ENCODE measurements around the gene PLA2G2D. TPM values are rescaled to one million over a fixed set of nuclear protein-coding genes. Genes with fewer than 3 reads are reported as not detected.
A peak's percentile ranks its signal among the peaks of the same experiment; 100 is the strongest.

Gene PLA2G2D
- polyA plus RNA-seq, 3 donors: 0.08 TPM; not detected in 1

DNA sequence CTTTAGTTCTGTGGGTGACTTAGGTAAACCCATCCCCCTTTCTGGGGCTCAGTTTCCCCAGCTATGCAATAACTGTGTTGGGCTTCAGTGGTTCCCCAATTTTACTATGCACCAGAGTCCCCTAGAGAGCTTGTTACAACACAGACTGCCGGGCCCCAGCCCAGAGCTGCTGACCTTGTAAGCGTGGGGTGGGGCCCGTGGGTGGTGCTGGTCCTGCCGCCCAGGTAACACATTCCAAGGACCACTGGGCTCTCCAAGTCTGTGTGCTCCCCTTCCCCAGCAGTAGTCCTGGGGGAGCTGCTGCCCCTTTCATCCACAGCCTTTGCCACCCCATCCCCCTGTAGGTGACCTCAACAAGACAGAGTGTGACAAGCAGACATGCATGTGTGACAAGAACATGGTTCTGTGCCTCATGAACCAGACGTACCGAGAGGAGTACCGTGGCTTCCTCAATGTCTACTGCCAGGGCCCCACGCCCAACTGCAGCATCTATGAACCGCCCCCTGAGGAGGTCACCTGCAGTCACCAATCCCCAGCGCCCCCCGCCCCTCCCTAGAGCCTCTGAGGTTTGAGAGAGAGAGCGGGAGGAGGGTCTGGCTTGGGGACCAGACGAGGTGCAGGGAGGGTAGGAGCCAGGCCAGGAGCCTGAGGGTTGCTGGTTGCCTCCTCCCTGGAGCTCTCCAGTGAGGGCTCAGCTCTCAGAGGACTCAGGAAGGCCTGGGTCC is 28.7 kb upstream of the PLA2G2D start:
- Histone ChIP-seq H3K4me3 (replicated peaks in 1 of 3; ENCODE audit: low read depth in 2 of 3, low read length in 3 of 3) (no peak overlapping the region), H3K79me2 (ENCODE audit: insufficient read depth, low read length) (no peaks in the 10 kb centered on the region), H3K27ac (ENCODE audit: low read depth in 1 of 2, low read length in 2 of 2) (no peak overlapping the region), H3K27me3 (ENCODE audit: control insufficient read depth in 2 of 2, insufficient read depth in 2 of 2, low read length in 2 of 2) (peaks cover 0 to 5% of the 10 kb centered on the region in 2 donors), H3K36me3 (replicated peaks in 1 of 2; ENCODE audit: control insufficient read depth in 1 of 2, insufficient read depth in 2 of 2, low read length in 2 of 2) (no peaks in the 10 kb centered on the region), H3K9me3 (replicated peaks in 1 of 2; ENCODE audit: control insufficient read depth in 1 of 2, insufficient read depth in 1 of 2, low read length in 2 of 2) (no peaks in the 10 kb centered on the region), H3K4me2 (replicated peaks; ENCODE audit: extremely low read depth, low read length, poor library complexity, severe bottlenecking) (no peak overlapping the region), H2AFZ (ENCODE audit: insufficient read depth, low read depth, low read length, poor library complexity, severe bottlenecking) (no peak overlapping the region), H4K20me1 (ENCODE audit: insufficient read depth, low read length) (no peaks in the 10 kb centered on the region), H3K9ac (ENCODE audit: insufficient read depth, low read length, poor library complexity, severe bottlenecking) (no peak overlapping the region), H3K4me1 (ENCODE audit: control insufficient read depth in 1 of 2, insufficient read depth in 2 of 2, low read length in 2 of 2) (peaks cover 13% of the 10 kb centered on the region in 2 donors)
- intact Hi-C loops (cut with micrococcal nuclease): no loop called here
- H3K36me3 Mint-ChIP-seq: no peaks in the 10 kb centered on the region
- 90% methylated on average over 12 of the region's 13 CpGs for WGBS (ENCODE audit: insufficient coverage)
- no peak overlapping the region for H3K4me3 Mint-ChIP-seq
- peaks cover 13% of the 10 kb centered on the region for H3K4me1 Mint-ChIP-seq
- no peak for DNase-seq
- peaks cover 7 to 22% (median 10%) of the 10 kb centered on the region in 3 donors for H3K27me3 Mint-ChIP-seq (ENCODE audit: low read depth in 3 of 3)
- H3K9me3 Mint-ChIP-seq: peaks cover 0 to 3% (median 0%) of the 10 kb centered on the region in 7 donors
- TF ChIP-seq CTCF (IDR thresholded peaks at IDR 0.05): no peak
- no peak overlapping the region for H3K27ac Mint-ChIP-seq

DNA sequence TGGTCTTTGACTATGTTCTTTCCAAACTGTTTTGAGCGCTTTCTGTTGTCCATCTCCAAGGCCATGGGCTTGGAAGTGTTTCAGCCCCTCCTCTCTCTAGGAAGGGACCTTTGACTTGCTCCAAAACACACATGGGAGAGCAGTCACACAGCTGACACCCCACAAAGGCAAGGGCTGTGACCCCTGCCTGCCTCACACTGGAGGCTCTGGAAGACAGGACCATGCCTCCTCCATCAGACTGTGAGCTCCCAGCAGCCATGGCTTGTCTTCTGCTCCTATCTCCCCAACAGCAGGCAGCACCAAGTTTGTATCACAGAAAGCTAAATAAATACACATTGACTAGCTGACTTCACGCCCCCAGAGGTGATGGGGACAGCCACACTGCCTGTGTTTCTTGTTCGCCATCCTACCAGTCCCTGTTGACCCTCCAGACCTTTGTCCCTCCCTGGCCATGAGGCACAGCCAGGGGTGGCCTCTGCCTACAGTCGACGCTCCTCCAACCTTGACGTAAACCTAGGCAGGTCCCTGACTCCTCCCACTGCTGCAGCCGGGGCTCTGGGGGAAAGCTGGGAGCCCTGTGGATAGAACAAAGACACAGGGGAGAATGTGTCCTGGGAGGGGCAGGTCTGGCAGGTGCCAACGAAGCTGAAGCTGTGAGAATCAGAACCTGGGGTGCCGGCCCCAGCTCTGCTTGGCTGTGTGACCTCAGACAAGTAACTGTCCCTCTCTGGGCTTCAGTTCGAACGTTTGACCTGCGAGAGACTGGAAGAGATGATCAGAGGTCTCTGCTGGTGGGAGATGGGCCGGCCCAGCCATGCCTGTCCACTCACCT is 24.6 kb upstream of the PLA2G2D start:
- TF ChIP-seq CTCF (IDR thresholded peaks at IDR 0.05): no peak
- Mint-ChIP-seq H3K9me3 (no peaks in the 10 kb centered on the region), H3K4me1 (no peaks in the 10 kb centered on the region), H3K4me3 (no peak overlapping the region), H3K36me3 (no peaks in the 10 kb centered on the region), H3K27me3 (ENCODE audit: low read depth in 3 of 3) (peaks cover 5 to 15% (median 6%) of the 10 kb centered on the region in 3 donors), H3K27ac (peak overlapping the region in 2 of 7 donors; percentile 58 to 66)
- WGBS (ENCODE audit: insufficient coverage): 76% methylated on average over 10 of the region's 13 CpGs
- Histone ChIP-seq H3K27me3 (ENCODE audit: control insufficient read depth in 2 of 2, insufficient read depth in 2 of 2, low read length in 2 of 2) (no peaks in the 10 kb centered on the region), H3K9ac (ENCODE audit: insufficient read depth, low read length, poor library complexity, severe bottlenecking) (no peak overlapping the region), H3K4me2 (replicated peaks; ENCODE audit: extremely low read depth, low read length, poor library complexity, severe bottlenecking) (no peak overlapping the region), H3K27ac (ENCODE audit: low read depth in 1 of 2, low read length in 2 of 2) (no peak overlapping the region), H3K4me1 (ENCODE audit: control insufficient read depth in 1 of 2, insufficient read depth in 2 of 2, low read length in 2 of 2) (no peaks in the 10 kb centered on the region), H4K20me1 (ENCODE audit: insufficient read depth, low read length) (no peaks in the 10 kb centered on the region), H3K79me2 (ENCODE audit: insufficient read depth, low read length) (no peaks in the 10 kb centered on the region), H3K36me3 (replicated peaks in 1 of 2; ENCODE audit: control insufficient read depth in 1 of 2, insufficient read depth in 2 of 2, low read length in 2 of 2) (no peaks in the 10 kb centered on the region), H3K9me3 (replicated peaks in 1 of 2; ENCODE audit: control insufficient read depth in 1 of 2, insufficient read depth in 1 of 2, low read length in 2 of 2) (no peaks in the 10 kb centered on the region), H3K4me3 (replicated peaks in 1 of 3; ENCODE audit: low read depth in 2 of 3, low read length in 3 of 3) (no peak overlapping the region), H2AFZ (ENCODE audit: insufficient read depth, low read depth, low read length, poor library complexity, severe bottlenecking) (no peak overlapping the region)
- no peak for DNase-seq
- intact Hi-C loops (cut with micrococcal nuclease): no loop called here

Data from CD14-positive monocyte (primary cell).